ENCODE measurements around the gene TLR8.

- TF ChIP-seq POLR2AphosphoS5 (IDR thresholded peaks at IDR 0.05; ENCODE audit: low read depth, low read length), result no peak
- TF ChIP-seq, protein P1, sequence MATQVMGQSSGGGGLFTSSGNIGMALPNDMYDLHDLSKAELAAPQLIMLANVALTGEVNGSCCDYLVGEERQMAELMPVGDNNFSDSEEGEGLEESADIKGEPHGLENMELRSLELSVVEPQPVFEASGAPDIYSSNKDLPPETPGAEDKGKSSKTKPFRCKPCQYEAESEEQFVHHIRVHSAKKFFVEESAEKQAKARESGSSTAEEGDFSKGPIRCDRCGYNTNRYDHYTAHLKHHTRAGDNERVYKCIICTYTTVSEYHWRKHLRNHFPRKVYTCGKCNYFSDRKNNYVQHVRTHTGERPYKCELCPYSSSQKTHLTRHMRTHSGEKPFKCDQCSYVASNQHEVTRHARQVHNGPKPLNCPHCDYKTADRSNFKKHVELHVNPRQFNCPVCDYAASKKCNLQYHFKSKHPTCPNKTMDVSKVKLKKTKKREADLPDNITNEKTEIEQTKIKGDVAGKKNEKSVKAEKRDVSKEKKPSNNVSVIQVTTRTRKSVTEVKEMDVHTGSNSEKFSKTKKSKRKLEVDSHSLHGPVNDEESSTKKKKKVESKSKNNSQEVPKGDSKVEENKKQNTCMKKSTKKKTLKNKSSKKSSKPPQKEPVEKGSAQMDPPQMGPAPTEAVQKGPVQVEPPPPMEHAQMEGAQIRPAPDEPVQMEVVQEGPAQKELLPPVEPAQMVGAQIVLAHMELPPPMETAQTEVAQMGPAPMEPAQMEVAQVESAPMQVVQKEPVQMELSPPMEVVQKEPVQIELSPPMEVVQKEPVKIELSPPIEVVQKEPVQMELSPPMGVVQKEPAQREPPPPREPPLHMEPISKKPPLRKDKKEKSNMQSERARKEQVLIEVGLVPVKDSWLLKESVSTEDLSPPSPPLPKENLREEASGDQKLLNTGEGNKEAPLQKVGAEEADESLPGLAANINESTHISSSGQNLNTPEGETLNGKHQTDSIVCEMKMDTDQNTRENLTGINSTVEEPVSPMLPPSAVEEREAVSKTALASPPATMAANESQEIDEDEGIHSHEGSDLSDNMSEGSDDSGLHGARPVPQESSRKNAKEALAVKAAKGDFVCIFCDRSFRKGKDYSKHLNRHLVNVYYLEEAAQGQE (IDR thresholded peaks at IDR 0.05; ENCODE audit: insufficient read depth in 1 of 2, low read depth in 2 of 2, low read length in 2 of 2), result no peak
Observed at GRCh38 chrX:12906046-12906761, at the start of gene TLR8.
